Measurements from ENCODE around the gene MEX3A. TPM values are rescaled to one million over a fixed set of nuclear protein-coding genes. Genes with fewer than 3 reads are reported as not detected.

The MEX3A gene
- polyA plus RNA-seq, 2 of the 4 experiments (the other 2 are of a cell fraction) = 1.8 to 4.9 TPM

GRCh38 chr1:156025876-156026275 is 56.4 kb downstream of the MEX3A start (continued):
- no peak for TF ChIP-seq REST (IDR thresholded peaks at IDR 0.05)

GRCh38 chr1:156024801-156025200 is 57.5 kb downstream of the MEX3A start:
- Histone ChIP-seq H3K9me3 (no peaks in the 10 kb centered on the region), H3K4me2 (no peak overlapping the region), H3K4me1 (peaks cover 8% of the 10 kb centered on the region; the same call in 2 of the 3 replicates), H3K27ac (no peak overlapping the region), H3K4me3 (no peak overlapping the region)
- CTCF ChIA-PET = interaction anchor here (1.0 to 4.8 kb wide), 5 partner anchors 17 to 41 kb away, joined by 3 to 20 read pairs (median 12); partner anchors contain the start of genes LAMTOR2 and UBQLN4
- TF ChIP-seq JUNB (IDR thresholded peaks at IDR 0.05) = no peak
- TF ChIP-seq ELK1 (IDR thresholded peaks at IDR 0.05; ENCODE audit: low read depth, low read length) = no peak
- no peak for TF ChIP-seq RNF2 (IDR thresholded peaks at IDR 0.05; ENCODE audit: borderline replicate concordance, low read depth)
- no peak for TF ChIP-seq NFE2L2 (conservative IDR thresholded peaks at IDR 0.05; ENCODE audit: low read length)
- no peak for TF ChIP-seq EHF (CRISPR knock-in tag; IDR thresholded peaks at IDR 0.05)
- no peak for TF ChIP-seq EHMT2 (IDR thresholded peaks at IDR 0.05; ENCODE audit: low read depth)
- TF ChIP-seq EP300 (IDR thresholded peaks at IDR 0.05) = no peak
- TF ChIP-seq, protein P1, sequence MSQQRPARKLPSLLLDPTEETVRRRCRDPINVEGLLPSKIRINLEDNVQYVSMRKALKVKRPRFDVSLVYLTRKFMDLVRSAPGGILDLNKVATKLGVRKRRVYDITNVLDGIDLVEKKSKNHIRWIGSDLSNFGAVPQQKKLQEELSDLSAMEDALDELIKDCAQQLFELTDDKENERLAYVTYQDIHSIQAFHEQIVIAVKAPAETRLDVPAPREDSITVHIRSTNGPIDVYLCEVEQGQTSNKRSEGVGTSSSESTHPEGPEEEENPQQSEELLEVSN (IDR thresholded peaks at IDR 0.05; ENCODE audit: borderline replicate concordance, low read depth) = no peak
- TF ChIP-seq CHD2 (IDR thresholded peaks at IDR 0.05; ENCODE audit: low read length, partially characterized antibody) = no peak
- no peak for TF ChIP-seq POLR2AphosphoS2 (conservative IDR thresholded peaks at IDR 0.05; ENCODE audit: low read length)
- no peak for TF ChIP-seq CBX8 (IDR thresholded peaks at IDR 0.05)
- no peak for TF ChIP-seq ZC3H11A (IDR thresholded peaks at IDR 0.05)
- TF ChIP-seq HES2 (IDR thresholded peaks at IDR 0.05) = no peak
- TF ChIP-seq CEBPB (IDR thresholded peaks at IDR 0.05) = no peak
- TF ChIP-seq HOXB13 (CRISPR knock-in tag; IDR thresholded peaks at IDR 0.05; ENCODE audit: low read depth) = no peak
- no peak for TF ChIP-seq CHD4 (IDR thresholded peaks at IDR 0.05; ENCODE audit: borderline replicate concordance)
- no peak for TF ChIP-seq NR3C1 (IDR thresholded peaks at IDR 0.05)
- no peak for TF ChIP-seq TP53 (CRISPR knock-in tag; IDR thresholded peaks at IDR 0.05)
- FAIRE-seq = no peak
- no peak for DNase-seq (ENCODE audit: low read depth in 1 of 2, low spot score in 1 of 2)
- no peak for ATAC-seq
- 56% methylated on average over 5 of the region's 5 CpGs for WGBS (ENCODE audit: missing lambda C conversion rate)
- POLR2A ChIA-PET = no interaction called here

Other genes starting within 250 kb of the MEX3A start
- 23.1 and 28.1 TPM in 2 replicates for gene GON4L, start 225.3 kb downstream of the MEX3A start, polyA plus RNA-seq (2011; rRNA removed)
- gene GON4L, start 225.3 kb downstream of the MEX3A start, polyA plus RNA-seq (2017; fragmentation: RNase III; extraction: RNeasy Plus Mini Kit Qiagen cat#74134 plus additional on column Dnase treatment) = 15.1 to 15.7 TPM (median 15.3 TPM) in 3 replicates
- gene SYT11, start 222.9 kb downstream of the MEX3A start, polyA plus RNA-seq (2011; rRNA removed) = 2.5 and 2.6 TPM in 2 replicates
- 1.9 to 3.0 TPM (median 2.8 TPM) in 3 replicates for gene SYT11, start 222.9 kb downstream of the MEX3A start, polyA plus RNA-seq (2017; fragmentation: RNase III; extraction: RNeasy Plus Mini Kit Qiagen cat#74134 plus additional on column Dnase treatment)
- 48.1 and 51.9 TPM in 2 replicates for gene RIT1, start 171.1 kb downstream of the MEX3A start, polyA plus RNA-seq (2011; rRNA removed)
- 19.2 to 23.6 TPM (median 20.4 TPM) in 3 replicates for gene RIT1, start 171.1 kb downstream of the MEX3A start, polyA plus RNA-seq (2017; fragmentation: RNase III; extraction: RNeasy Plus Mini Kit Qiagen cat#74134 plus additional on column Dnase treatment)
- gene KHDC4, start 148.1 kb downstream of the MEX3A start, polyA plus RNA-seq (2011; rRNA removed) = 69.9 and 72.3 TPM in 2 replicates
- 35.7 to 37.9 TPM (median 37.7 TPM) in 3 replicates for gene KHDC4, start 148.1 kb downstream of the MEX3A start, polyA plus RNA-seq (2017; fragmentation: RNase III; extraction: RNeasy Plus Mini Kit Qiagen cat#74134 plus additional on column Dnase treatment)
- gene RXFP4, start 140.8 kb downstream of the MEX3A start, polyA plus RNA-seq (2011; rRNA removed) = 0.12 TPM in 1 of 2 replicates, not detected in the other
- gene RXFP4, start 140.8 kb downstream of the MEX3A start, polyA plus RNA-seq (2017; fragmentation: RNase III; extraction: RNeasy Plus Mini Kit Qiagen cat#74134 plus additional on column Dnase treatment) = 0.06 TPM in 1 of 3 replicates, not detected in the others
- gene ARHGEF2, start 103.9 kb downstream of the MEX3A start, polyA plus RNA-seq (2011; rRNA removed) = 67.4 and 69.1 TPM in 2 replicates
- gene ARHGEF2, start 103.9 kb downstream of the MEX3A start, polyA plus RNA-seq (2017; fragmentation: RNase III; extraction: RNeasy Plus Mini Kit Qiagen cat#74134 plus additional on column Dnase treatment) = 21.3 to 21.5 TPM (median 21.5 TPM) in 3 replicates
- gene SSR2, start 61.5 kb downstream of the MEX3A start, polyA plus RNA-seq (2011; rRNA removed) = 382 and 581 TPM in 2 replicates
- 255 to 266 TPM (median 261 TPM) in 3 replicates for gene SSR2, start 61.5 kb downstream of the MEX3A start, polyA plus RNA-seq (2017; fragmentation: RNase III; extraction: RNeasy Plus Mini Kit Qiagen cat#74134 plus additional on column Dnase treatment)
- 42.0 and 47.6 TPM in 2 replicates for gene UBQLN4, start 28.7 kb downstream of the MEX3A start, polyA plus RNA-seq (2011; rRNA removed)
- gene UBQLN4, start 28.7 kb downstream of the MEX3A start, polyA plus RNA-seq (2017; fragmentation: RNase III; extraction: RNeasy Plus Mini Kit Qiagen cat#74134 plus additional on column Dnase treatment) = 36.5 to 39.1 TPM (median 38.2 TPM) in 3 replicates
- 63.0 and 71.4 TPM in 2 replicates for gene LAMTOR2, start 27.7 kb downstream of the MEX3A start, polyA plus RNA-seq (2011; rRNA removed)
- gene LAMTOR2, start 27.7 kb downstream of the MEX3A start, polyA plus RNA-seq (2017; fragmentation: RNase III; extraction: RNeasy Plus Mini Kit Qiagen cat#74134 plus additional on column Dnase treatment) = 151 to 171 TPM (median 166 TPM) in 3 replicates
- 0.11 TPM in 1 of 2 replicates, not detected in the other for gene RAB25, start 21.3 kb downstream of the MEX3A start, polyA plus RNA-seq (2011; rRNA removed)
- gene RAB25, start 21.3 kb downstream of the MEX3A start, polyA plus RNA-seq (2017; fragmentation: RNase III; extraction: RNeasy Plus Mini Kit Qiagen cat#74134 plus additional on column Dnase treatment) = not detected in 3 replicates
- 155 and 214 TPM in 2 replicates for gene LMNA, start 32.2 kb upstream of the MEX3A start, polyA plus RNA-seq (2011; rRNA removed)
- 286 to 310 TPM (median 288 TPM) in 3 replicates for gene LMNA, start 32.2 kb upstream of the MEX3A start, polyA plus RNA-seq (2017; fragmentation: RNase III; extraction: RNeasy Plus Mini Kit Qiagen cat#74134 plus additional on column Dnase treatment)
- 0.27 and 0.37 TPM in 2 replicates for gene SEMA4A, start 71.1 kb upstream of the MEX3A start, polyA plus RNA-seq (2011; rRNA removed)
- gene SEMA4A, start 71.1 kb upstream of the MEX3A start, polyA plus RNA-seq (2017; fragmentation: RNase III; extraction: RNeasy Plus Mini Kit Qiagen cat#74134 plus additional on column Dnase treatment) = 0.04 to 0.09 TPM (median 0.07 TPM) in 3 replicates
- gene SLC25A44, start 111.6 kb upstream of the MEX3A start, polyA plus RNA-seq (2011; rRNA removed) = 30.7 and 38.8 TPM in 2 replicates
- gene SLC25A44, start 111.6 kb upstream of the MEX3A start, polyA plus RNA-seq (2017; fragmentation: RNase III; extraction: RNeasy Plus Mini Kit Qiagen cat#74134 plus additional on column Dnase treatment) = 22.7 to 25.1 TPM (median 23.1 TPM) in 3 replicates
- 61.4 and 63.9 TPM in 2 replicates for gene PMF1, start 130.5 kb upstream of the MEX3A start, polyA plus RNA-seq (2011; rRNA removed)
- gene PMF1, start 130.5 kb upstream of the MEX3A start, polyA plus RNA-seq (2017; fragmentation: RNase III; extraction: RNeasy Plus Mini Kit Qiagen cat#74134 plus additional on column Dnase treatment) = 57.7 to 59.8 TPM (median 59.4 TPM) in 3 replicates
- 0.12 and 0.42 TPM in 2 replicates for gene BGLAP, start 159.7 kb upstream of the MEX3A start, polyA plus RNA-seq (2011; rRNA removed)
- 0.23 to 0.30 TPM in 2 of 3 replicates, not detected in the other for gene BGLAP, start 159.7 kb upstream of the MEX3A start, polyA plus RNA-seq (2017; fragmentation: RNase III; extraction: RNeasy Plus Mini Kit Qiagen cat#74134 plus additional on column Dnase treatment)
- 2.4 and 2.8 TPM in 2 replicates for gene PAQR6, start 165.6 kb upstream of the MEX3A start, polyA plus RNA-seq (2011; rRNA removed)
- gene PAQR6, start 165.6 kb upstream of the MEX3A start, polyA plus RNA-seq (2017; fragmentation: RNase III; extraction: RNeasy Plus Mini Kit Qiagen cat#74134 plus additional on column Dnase treatment) = 5.6 to 10.6 TPM (median 8.6 TPM) in 3 replicates
- 25.6 and 38.0 TPM in 2 replicates for gene SMG5, start 200.4 kb upstream of the MEX3A start, polyA plus RNA-seq (2011; rRNA removed)
- 46.4 to 51.5 TPM (median 48.7 TPM) in 3 replicates for gene SMG5, start 200.4 kb upstream of the MEX3A start, polyA plus RNA-seq (2017; fragmentation: RNase III; extraction: RNeasy Plus Mini Kit Qiagen cat#74134 plus additional on column Dnase treatment)
- 7.2 and 7.5 TPM in 2 replicates for gene TMEM79, start 201.9 kb upstream of the MEX3A start, polyA plus RNA-seq (2011; rRNA removed)
- 5.7 to 6.3 TPM (median 6.3 TPM) in 3 replicates for gene TMEM79, start 201.9 kb upstream of the MEX3A start, polyA plus RNA-seq (2017; fragmentation: RNase III; extraction: RNeasy Plus Mini Kit Qiagen cat#74134 plus additional on column Dnase treatment)
- 12.4 and 16.9 TPM in 2 replicates for gene GLMP, start 213.2 kb upstream of the MEX3A start, polyA plus RNA-seq (2011; rRNA removed)
- 23.0 to 32.5 TPM (median 29.0 TPM) in 3 replicates for gene GLMP, start 213.2 kb upstream of the MEX3A start, polyA plus RNA-seq (2017; fragmentation: RNase III; extraction: RNeasy Plus Mini Kit Qiagen cat#74134 plus additional on column Dnase treatment)
- not detected in 2 replicates for gene VHLL, start 216.8 kb upstream of the MEX3A start, polyA plus RNA-seq (2011; rRNA removed)
- not detected in 3 replicates for gene VHLL, start 216.8 kb upstream of the MEX3A start, polyA plus RNA-seq (2017; fragmentation: RNase III; extraction: RNeasy Plus Mini Kit Qiagen cat#74134 plus additional on column Dnase treatment)

All from A549 (cell line).